Measurements from ENCODE around the gene OR8G5.
A peak's percentile ranks its signal among the peaks of the same experiment; 100 is the strongest.

The OR8G5 gene

DNA sequence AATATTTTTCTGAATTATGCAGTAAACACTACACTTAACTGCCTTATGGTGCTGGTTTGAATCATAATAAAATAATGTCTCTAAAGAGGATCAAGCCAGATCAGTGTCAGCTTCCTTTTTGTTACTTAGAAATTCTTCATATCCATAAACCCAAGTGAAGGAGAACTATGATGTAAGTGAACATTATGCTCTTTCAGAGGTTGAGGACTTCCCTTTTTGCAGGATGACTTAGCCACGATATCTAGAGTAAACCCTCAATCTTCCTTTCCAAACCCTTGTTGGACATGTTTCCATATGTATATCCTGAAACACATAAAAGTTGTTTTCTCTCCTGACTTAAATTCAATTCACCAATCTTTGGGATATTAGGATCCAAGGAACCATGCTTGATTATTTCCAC is 38.5 kb downstream of the OR8G5 start:
- DNase-seq = peak; percentile 43

DNA sequence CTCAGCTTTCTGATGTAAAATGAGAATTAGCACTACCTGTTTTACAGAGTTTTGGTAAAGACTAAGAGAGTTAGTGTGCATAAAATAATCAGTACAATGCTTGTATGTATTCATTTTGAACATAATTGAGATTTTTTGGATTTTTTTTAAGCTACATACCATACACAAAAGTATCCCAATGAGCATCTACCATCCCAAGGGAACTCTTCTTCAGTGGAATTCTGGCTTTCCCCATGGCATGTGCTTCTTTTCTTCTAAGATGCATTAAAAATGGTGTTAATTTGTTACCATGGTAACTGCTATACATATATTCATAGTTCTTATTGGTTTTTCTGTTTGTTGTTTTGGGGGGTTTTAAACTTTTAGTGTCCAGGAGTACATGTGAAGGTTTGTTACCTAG is 39.8 kb downstream of the OR8G5 start:
- DNase-seq = no peak

DNA sequence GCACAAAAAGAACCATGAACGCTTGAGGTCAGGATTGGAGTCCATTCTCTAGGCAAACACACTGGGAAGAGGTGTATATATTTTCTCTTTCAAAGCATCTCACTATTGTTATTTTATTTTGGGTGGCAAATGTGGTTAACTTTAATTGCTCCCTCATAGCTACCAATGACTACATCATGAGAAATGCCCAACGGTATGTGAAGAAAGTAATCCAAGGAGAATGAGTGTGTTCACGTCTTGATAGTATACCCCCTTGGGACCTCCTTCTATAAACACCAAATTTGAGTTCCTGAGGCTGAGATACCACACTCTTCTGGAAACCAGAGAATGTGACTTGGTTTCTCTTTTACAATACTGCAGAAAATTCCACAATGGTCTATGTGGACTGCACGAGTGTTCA is 41.7 kb downstream of the OR8G5 start:
- no peak for DNase-seq

DNA sequence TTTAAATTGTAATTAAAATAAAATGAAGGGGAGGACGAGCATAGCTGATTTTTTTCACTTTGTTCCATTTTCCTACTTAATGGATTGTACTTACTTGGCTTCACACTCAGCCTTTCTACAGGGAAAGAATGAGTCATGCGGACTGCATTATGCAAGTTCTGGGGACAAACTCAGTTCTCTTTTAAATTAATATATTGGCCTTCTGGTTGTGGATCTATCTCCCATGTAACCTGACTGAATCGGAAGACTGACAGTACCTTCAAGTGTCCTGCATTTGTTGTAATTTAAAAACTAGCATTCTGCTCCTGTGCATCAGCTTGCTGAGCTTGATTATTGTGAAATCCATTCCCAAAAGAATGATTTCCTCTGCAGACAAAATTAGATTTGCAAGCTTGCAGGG is 45.4 kb downstream of the OR8G5 start:
- DNase-seq = no peak

DNA sequence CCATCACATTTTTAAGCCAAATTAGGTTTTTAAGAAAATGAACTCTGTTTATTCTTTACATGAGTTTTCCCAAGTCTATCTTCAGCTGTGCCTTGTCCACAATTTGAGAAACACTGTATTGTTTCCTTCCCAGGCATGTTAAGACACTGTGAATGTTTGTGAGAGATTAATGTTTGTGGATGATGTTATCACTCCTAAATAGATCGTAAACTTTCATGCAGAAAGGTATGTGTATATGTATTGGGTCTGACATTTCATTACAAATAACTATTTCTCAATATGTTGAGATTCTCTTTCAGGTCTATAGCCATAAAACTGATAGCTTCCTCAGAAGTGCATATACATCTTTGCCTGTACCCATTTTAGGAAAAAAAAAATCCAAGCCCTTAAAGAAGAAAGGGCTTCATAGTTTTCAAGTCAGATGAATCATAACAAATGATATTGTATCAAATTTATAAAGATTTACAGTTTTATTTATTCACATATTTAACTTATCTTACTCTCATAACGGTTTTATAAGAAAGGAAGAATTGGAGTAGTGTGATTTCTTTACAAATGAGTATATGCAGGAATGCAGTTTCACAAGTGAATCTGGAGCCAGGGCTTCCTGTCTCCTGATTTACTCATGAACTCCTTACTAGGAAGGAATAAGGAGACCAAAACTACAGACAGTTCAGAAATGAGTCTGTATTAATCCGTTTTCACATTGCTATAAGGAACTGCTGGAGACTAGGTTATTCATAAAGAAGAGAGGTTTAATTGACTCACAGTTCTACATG is 46.4 kb downstream of the OR8G5 start:
- DNase-seq = no peak

DNA sequence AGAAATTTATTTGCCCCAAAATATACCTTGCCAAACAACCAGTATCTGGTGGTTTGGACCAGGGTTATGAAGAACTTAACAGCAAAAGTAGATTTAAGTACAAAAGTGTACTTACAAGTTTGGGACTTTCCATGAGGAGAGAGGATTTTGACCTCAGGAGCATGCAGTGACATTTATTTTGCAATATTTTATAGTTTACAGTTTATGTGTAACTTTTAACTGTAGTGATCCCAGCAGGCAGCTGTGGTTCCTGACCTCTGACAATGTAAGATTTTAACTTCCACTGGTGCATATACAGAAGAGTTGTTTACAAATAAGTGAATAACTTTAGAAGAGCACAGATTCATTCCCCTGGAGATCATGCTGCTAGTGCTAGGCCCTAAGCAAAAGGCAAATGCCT is 50.9 kb downstream of the OR8G5 start:
- DNase-seq = no peak

DNA sequence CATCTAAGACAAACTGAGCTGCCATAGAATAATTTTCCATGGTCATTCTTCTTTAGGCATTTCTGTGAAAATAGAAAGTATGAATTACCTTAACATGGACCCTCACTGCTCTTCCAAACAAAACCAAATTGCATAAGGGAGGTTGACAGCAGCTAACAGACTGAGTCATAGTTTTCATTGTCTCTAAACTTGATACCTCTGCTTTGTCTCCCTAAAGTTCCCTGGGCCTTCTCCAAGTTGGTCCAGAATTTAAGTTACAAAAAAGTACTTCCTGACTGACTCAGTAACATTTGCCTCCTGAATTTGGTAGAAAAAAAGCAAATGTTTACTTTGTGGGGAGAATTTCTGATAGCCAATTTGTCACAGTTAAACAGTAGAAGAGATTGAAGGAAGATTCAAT is 54.5 kb downstream of the OR8G5 start:
- DNase-seq = no peak

DNA sequence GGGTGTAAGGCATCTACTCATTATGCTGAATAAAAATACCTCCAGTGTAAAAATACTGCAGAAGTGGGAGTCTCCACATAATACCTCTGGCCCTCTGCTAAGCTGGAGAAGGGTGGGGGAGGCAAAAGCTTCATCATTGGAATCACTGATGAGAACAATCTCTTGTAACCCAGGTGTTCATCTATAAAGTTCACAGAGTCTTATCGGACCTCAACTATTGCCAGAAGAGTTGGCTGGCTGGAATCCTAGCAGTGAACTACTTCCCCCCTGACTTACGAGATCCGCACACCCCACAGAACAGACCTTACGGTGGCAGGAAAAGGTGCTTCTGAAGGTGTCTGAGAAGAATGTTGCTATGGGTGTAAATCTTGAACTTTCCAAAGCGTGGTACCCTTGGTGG is 55.1 kb downstream of the OR8G5 start:
- DNase-seq = no peak

DNA sequence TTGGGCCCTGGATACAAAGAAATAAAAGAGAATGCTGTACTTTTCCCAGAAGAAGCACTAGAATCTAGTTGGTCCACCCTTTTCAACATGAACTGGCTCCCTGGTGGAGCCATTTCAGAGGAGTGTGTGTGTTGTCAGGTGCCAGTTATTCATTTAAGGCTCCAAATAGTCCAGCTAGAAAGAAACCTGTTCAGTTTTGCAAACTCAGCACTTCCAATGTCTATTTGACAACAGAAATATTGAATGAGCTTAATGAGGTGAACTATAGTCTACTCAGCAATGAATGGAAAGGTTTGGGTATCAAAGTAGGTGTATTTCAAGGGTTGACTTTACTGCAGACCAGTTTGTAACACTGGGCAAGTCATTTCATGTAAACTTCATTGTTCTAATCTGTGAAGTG is 55.5 kb downstream of the OR8G5 start:
- no peak for DNase-seq

DNA sequence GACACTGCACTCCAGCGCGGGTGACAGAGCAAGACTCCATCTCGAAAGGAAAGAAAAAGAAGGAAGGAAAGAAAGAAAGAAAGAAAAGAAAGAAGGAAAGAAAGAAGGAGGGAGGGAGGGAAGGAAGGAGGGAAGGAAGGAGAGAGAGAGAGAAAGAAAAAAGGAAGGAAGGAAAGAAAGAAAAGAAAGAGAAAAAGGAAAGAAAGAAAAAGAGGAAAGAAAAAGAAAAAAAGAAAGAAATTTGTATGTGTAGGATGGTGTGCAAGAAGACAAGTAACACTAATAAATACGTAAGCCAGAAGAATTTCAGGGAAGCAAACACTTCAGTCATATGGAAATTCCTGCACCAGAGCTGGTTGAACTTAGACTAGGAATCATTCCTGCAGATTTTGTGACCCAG is 57.0 kb downstream of the OR8G5 start:
- DNase-seq = no peak

DNA sequence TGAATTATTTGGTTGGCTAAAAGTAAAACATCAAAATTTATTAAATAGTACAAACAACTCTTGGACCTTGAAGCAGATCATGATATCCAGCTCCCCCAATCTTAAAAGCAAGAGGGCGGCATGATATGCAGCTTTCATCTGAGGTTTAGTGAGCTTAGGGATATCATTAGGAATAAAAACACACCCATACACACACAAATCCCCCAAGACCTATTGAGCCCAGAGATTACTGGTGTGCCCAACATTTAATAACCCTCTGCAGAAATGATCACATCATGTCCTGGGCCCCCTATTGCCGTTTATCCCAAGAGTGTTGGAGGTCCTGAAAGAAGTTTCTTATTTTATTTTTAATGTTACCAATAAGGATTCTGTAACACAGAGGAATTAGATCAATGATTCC is 57.7 kb downstream of the OR8G5 start, which contains the start of gene OR8D1:
Gene OR8D1, minus strand, starts transcription at position 101 of the 400 bp plus-strand sequence. CDS start 3,183 bp downstream, outside the sequence.
- DNase-seq = no peak

DNA sequence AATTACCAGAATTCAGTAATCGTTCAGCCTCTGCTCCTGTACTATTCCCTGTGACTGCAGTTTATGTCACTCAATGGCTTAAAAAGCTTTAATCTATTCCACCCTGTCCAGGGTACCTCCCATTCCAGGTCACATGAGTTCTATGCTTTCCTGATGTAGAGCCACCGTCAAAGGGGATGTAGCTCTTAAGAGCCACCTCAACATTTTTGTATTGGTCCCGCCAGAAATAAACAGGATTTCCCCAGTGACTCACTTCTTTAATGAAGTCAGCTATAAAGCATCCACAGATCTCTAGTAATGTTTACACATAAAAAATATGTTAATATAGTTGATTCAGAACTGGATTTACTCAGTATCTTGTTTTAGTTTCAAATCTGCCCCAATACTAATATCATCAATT is 58.9 kb downstream of the OR8G5 start:
- no peak for DNase-seq

Measured in hematopoietic multipotent progenitor cell treated with erythropoietin and hydrocortisone succinate and interleukin-3 and kit ligand, for 4 days (in vitro differentiated cells).